Loucy (cell line): ENCODE measurements around the gene SVIP.

Experiments used
- H2AFZ ChIP-seq: fragments of 200-600 bp; sonication (generic); 2 replicates; pipeline ENCODE4 v1.6.0; 2016; ENCODE audit warnings: antibody characterized with exemption, mild to moderate bottlenecking, low read length, moderate library complexity
- H3F3A ChIP-seq: fragments of 200-600 bp; 2 replicates; pipeline ENCODE4 v1.6.0; 2016; ENCODE audit warnings: antibody characterized with exemption, low read depth, mild to moderate bottlenecking
- H3K27me3 ChIP-seq: fragments of 200-600 bp; sonication (generic); 2 replicates; pipeline ENCODE4 v1.6.1; 2014; ENCODE audit warnings: low read length, mild to moderate bottlenecking; ENCODE audit not compliant: insufficient read depth, poor library complexity, severe bottlenecking
- H3K36me3 ChIP-seq: fragments of 200-600 bp; sonication (generic); 2 replicates; pipeline ENCODE4 v1.6.1; 2016; ENCODE audit warnings: low read length; ENCODE audit not compliant: insufficient read depth
- H3K4me1 ChIP-seq: fragments of 200-600 bp; sonication (generic); 2 replicates; pipeline ENCODE4 v1.5.1; 2014; ENCODE audit warnings: low read length, mild to moderate bottlenecking; ENCODE audit not compliant: insufficient read depth, poor library complexity, severe bottlenecking
- H3K4me2 ChIP-seq: fragments of 200-600 bp; sonication (generic); 2 replicates; pipeline ENCODE4 v1.6.0; 2014; ENCODE audit warnings: antibody characterized with exemption, low read length, low read depth, mild to moderate bottlenecking; ENCODE audit not compliant: poor library complexity, severe bottlenecking
- H3K4me3 ChIP-seq: fragments of 200-600 bp; sonication (generic); 2 replicates; pipeline ENCODE4 v1.5.1; 2014; ENCODE audit warnings: low read length, mild to moderate bottlenecking, mixed read lengths; ENCODE audit not compliant: poor library complexity, severe bottlenecking
- H3K79me2 ChIP-seq: fragments of 200-600 bp; sonication (generic); 2 replicates; pipeline ENCODE4 v1.6.1; 2014; ENCODE audit warnings: low read length; ENCODE audit not compliant: insufficient read depth
- H3K9ac ChIP-seq: fragments of 200-600 bp; sonication (generic); 2 replicates; pipeline ENCODE4 v1.6.0; 2014; ENCODE audit warnings: mild to moderate bottlenecking, low read depth, low read length, moderate library complexity; ENCODE audit not compliant: poor library complexity, severe bottlenecking
- H3K9me2 ChIP-seq: fragments of 200-600 bp; sonication (generic); replicated peaks from 2 replicates; pipeline ENCODE4 v1.6.1; 2016; ENCODE audit warnings: low read depth, low read length, mixed read lengths
- H3K9me3 ChIP-seq: fragments of 200-600 bp; sonication (generic); 2 replicates; pipeline ENCODE4 v1.6.1; 2014; ENCODE audit warnings: mild to moderate bottlenecking, antibody characterized with exemption, low read length, low read depth; ENCODE audit not compliant: insufficient read depth
- H4K20me1 ChIP-seq: fragments of 200-600 bp; sonication (generic); 2 replicates; pipeline ENCODE4 v1.6.0; 2014; ENCODE audit warnings: antibody characterized with exemption, low read length, mild to moderate bottlenecking; ENCODE audit not compliant: insufficient read depth, poor library complexity, severe bottlenecking
- EZH2phosphoT487 ChIP-seq: fragments of 200-600 bp; IDR thresholded peaks from 2 replicates; pipeline ENCODE4 v1.6.1; 2018; ENCODE audit warnings: antibody characterized with exemption, mild to moderate bottlenecking, moderate library complexity, borderline replicate concordance
- TF ChIP-seq, protein P1 (sequence below): fragments of 200-600 bp; sonication (generic); conservative IDR thresholded peaks from 2 replicates; pipeline ENCODE4 v1.5.1; 2014; ENCODE audit warnings: mild to moderate bottlenecking, antibody characterized with exemption, low read length

The SVIP gene

DNA sequence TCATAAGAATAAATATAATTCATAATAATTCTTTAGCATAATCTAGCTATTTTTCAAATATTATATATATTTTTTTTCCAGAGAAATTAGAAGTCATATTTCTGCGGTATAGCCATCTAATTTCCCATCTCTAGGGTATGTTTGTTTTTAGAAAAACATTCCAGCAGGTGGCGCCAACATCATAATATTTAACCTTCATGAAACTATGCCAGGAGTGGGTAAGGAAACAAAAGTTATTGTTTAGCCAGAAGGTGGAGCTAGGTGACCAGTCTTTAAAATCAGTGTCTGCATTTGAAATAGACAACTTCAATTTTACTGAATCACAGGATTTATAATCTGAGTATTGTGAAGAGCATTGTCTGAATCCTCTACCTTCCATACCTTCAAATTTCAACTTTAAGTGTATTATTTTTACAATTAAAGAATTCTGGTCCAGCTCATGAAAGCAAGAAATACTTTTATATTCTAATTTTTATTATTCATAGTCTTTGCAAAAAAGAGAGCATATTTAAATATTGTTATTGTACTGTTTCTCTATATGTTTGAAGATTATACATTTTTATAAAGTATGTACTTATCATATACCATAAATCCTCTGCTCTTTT lies 46.4 kb upstream of the SVIP start:
- Histone ChIP-seq H3K9me2 (no peaks in the 10 kb centered on the region), H3K79me2 (no peaks in the 10 kb centered on the region), H3K9me3 (no peaks in the 10 kb centered on the region), H3K9ac (no peak overlapping the region), H3K27me3 (no peaks in the 10 kb centered on the region), H2AFZ (no peak overlapping the region), H3K4me2 (no peak overlapping the region), H3K36me3 (no peaks in the 10 kb centered on the region), H4K20me1 (no peaks in the 10 kb centered on the region), H3K4me3 (no peak overlapping the region), H3K4me1 (no peaks in the 10 kb centered on the region), H3F3A (no peaks in the 10 kb centered on the region)
- TF ChIP-seq, protein P1, sequence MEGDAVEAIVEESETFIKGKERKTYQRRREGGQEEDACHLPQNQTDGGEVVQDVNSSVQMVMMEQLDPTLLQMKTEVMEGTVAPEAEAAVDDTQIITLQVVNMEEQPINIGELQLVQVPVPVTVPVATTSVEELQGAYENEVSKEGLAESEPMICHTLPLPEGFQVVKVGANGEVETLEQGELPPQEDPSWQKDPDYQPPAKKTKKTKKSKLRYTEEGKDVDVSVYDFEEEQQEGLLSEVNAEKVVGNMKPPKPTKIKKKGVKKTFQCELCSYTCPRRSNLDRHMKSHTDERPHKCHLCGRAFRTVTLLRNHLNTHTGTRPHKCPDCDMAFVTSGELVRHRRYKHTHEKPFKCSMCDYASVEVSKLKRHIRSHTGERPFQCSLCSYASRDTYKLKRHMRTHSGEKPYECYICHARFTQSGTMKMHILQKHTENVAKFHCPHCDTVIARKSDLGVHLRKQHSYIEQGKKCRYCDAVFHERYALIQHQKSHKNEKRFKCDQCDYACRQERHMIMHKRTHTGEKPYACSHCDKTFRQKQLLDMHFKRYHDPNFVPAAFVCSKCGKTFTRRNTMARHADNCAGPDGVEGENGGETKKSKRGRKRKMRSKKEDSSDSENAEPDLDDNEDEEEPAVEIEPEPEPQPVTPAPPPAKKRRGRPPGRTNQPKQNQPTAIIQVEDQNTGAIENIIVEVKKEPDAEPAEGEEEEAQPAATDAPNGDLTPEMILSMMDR: peak; percentile 91
- TF ChIP-seq EZH2phosphoT487: no peak

GRCh38 chr11:22869325-22869724 lies 39.7 kb upstream of the SVIP start:
- Histone ChIP-seq H3K4me2 (no peak overlapping the region), H2AFZ (no peak overlapping the region), H4K20me1 (no peaks in the 10 kb centered on the region), H3K9me3 (no peaks in the 10 kb centered on the region), H3K36me3 (no peaks in the 10 kb centered on the region), H3K9ac (no peak overlapping the region), H3K4me1 (no peaks in the 10 kb centered on the region), H3K27me3 (no peaks in the 10 kb centered on the region), H3K9me2 (no peaks in the 10 kb centered on the region), H3F3A (no peaks in the 10 kb centered on the region), H3K79me2 (no peaks in the 10 kb centered on the region), H3K4me3 (no peak overlapping the region)
- TF ChIP-seq, protein P1: no peak
- TF ChIP-seq EZH2phosphoT487: no peak

GRCh38 chr11:22860241-22860640 lies 30.6 kb upstream of the SVIP start, which contains the start of gene CCDC179:
CCDC179 (minus strand) TSS chr11:22860474; CDS start chr11:22860421, 53 bp downstream.
- H3F3A ChIP-seq: no peaks in the 10 kb centered on the region
- H3K79me2 ChIP-seq: no peaks in the 10 kb centered on the region
- no peaks in the 10 kb centered on the region for H3K9me3 ChIP-seq
- H3K9ac ChIP-seq: no peak within 1 kb of the TSS
- H3K9me2 ChIP-seq: no peaks in the 10 kb centered on the region
- TF ChIP-seq EZH2phosphoT487: no peak
- TF ChIP-seq, protein P1: no peak
- H3K4me2 ChIP-seq: no peak within 1 kb of the TSS
- H3K4me3 ChIP-seq: no peak within 1 kb of the TSS
- H3K36me3 ChIP-seq: no peaks in the 10 kb centered on the region
- H3K4me1 ChIP-seq: no peaks in the 10 kb centered on the region
- no peaks in the 10 kb centered on the region for H3K27me3 ChIP-seq
- H4K20me1 ChIP-seq: no peaks in the 10 kb centered on the region
- no peak within 1 kb of the TSS for H2AFZ ChIP-seq
